ENCODE results near the gene MPG. TPM values are rescaled to one million over a fixed set of nuclear protein-coding genes. Genes with fewer than 3 reads are reported as not detected.
"Not testable (repeated sequence)": the region's sequence is repeated elsewhere in the genome, so short reads cannot be mapped to it uniquely, and the experiment has no call there.

The MPG gene
- total RNA-seq: 38.2 TPM

GRCh38 chr16:77807-78443 lies at the start of gene MPG:
Gene MPG, plus strand, starts transcription at chr16:78225. Its CDS starts 85 bp downstream, at chr16:78310.
- peak; percentile 89 for DNase-seq (ENCODE audit: low spot score)

- DNase-seq (ENCODE audit: low spot score): not testable (repeated sequence)
These were observed 47.4 kb upstream of the MPG start for GRCh38 chr16:30627-31026.

- DNase-seq (ENCODE audit: low spot score): not testable (repeated sequence)
These were observed 44.7 kb upstream of the MPG start for GRCh38 chr16:33154-33876.

GRCh38 chr16:33877-34647 lies 44.0 kb upstream of the MPG start:
- no peak for DNase-seq (ENCODE audit: low spot score)

- no peak for DNase-seq (ENCODE audit: low spot score)
These were observed 43.4 kb upstream of the MPG start for GRCh38 chr16:34648-34987.

- no peak for DNase-seq (ENCODE audit: low spot score)
These were observed 42.9 kb upstream of the MPG start for GRCh38 chr16:35011-35677.

- DNase-seq (ENCODE audit: low spot score): no peak
These were observed 42.2 kb upstream of the MPG start for GRCh38 chr16:35678-36305.

GRCh38 chr16:36336-36984 lies 41.6 kb upstream of the MPG start:
- no peak for DNase-seq (ENCODE audit: low spot score)

GRCh38 chr16:37511-37910 lies 40.5 kb upstream of the MPG start:
- DNase-seq (ENCODE audit: low spot score): no peak

- DNase-seq (ENCODE audit: low spot score): not testable (repeated sequence)
These were observed 39.8 kb upstream of the MPG start for GRCh38 chr16:38206-38605.

- DNase-seq (ENCODE audit: low spot score): peak; percentile 82
These were observed 38.8 kb upstream of the MPG start for GRCh38 chr16:38941-39892.

GRCh38 chr16:41439-42068 lies 36.5 kb upstream of the MPG start:
- no peak for DNase-seq (ENCODE audit: low spot score)

GRCh38 chr16:42069-42457 lies 36.0 kb upstream of the MPG start:
- no peak for DNase-seq (ENCODE audit: low spot score)

GRCh38 chr16:42691-43090 lies 35.3 kb upstream of the MPG start:
- no peak for DNase-seq (ENCODE audit: low spot score)

- DNase-seq (ENCODE audit: low spot score): no peak
These were observed 34.7 kb upstream of the MPG start for GRCh38 chr16:43294-43693.

- no peak for DNase-seq (ENCODE audit: low spot score)
These were observed 33.4 kb upstream of the MPG start for GRCh38 chr16:44655-45054.

GRCh38 chr16:45454-45853 lies 32.6 kb upstream of the MPG start:
- DNase-seq (ENCODE audit: low spot score): no peak

GRCh38 chr16:46510-46909 lies 31.5 kb upstream of the MPG start:
- DNase-seq (ENCODE audit: low spot score): not testable (repeated sequence)

GRCh38 chr16:47234-47633 lies 30.8 kb upstream of the MPG start:
- no peak for DNase-seq (ENCODE audit: low spot score)
